PC-9 (cell line): ENCODE measurements around the gene CLCN2. TPM values are rescaled to one million over a fixed set of nuclear protein-coding genes. Genes with fewer than 3 reads are reported as not detected.

Experiments
- BruUV-seq: library from RNA; stranded (reverse); fragments of 400-500 nt; replicated peaks from 2 replicates; lab custom pipeline; 2021; lab: Mats Ljungman, UMichigan
- CTCF ChIA-PET: fragments of 300-600 bp; sonication (Branson Sonifier 250); formaldehyde crosslinking; loops from one replicate; lab custom pipeline; 2022; ENCODE audit warnings: antibody characterized with exemption; lab: Charles Lee
- POLR2A ChIA-PET: fragments of 300-600 bp; sonication (Branson Sonifier 250); formaldehyde crosslinking; loops from one replicate; lab custom pipeline; 2022; ENCODE audit warnings: antibody characterized with exemption; ENCODE audit not compliant: unreplicated experiment; lab: Charles Lee
- DNase-seq, 2 experiments: peaks; one replicate each; pipeline versions ENCODE4 v3.0.0 to v3.0.0-alpha.2; 2015 to 2022; ENCODE audit warnings: mixed read lengths in 1 of 2
- H2AFZ ChIP-seq: fragments of 200-600 bp; sonication (generic); 2 replicates; pipeline ENCODE4 v1.8.1; 2017; ENCODE audit warnings: antibody characterized with exemption
- H3F3A ChIP-seq: fragments of 200-600 bp; sonication (generic); 2 replicates; pipeline ENCODE4 v1.8.1; 2017; ENCODE audit warnings: antibody characterized with exemption, mild to moderate bottlenecking, low read depth; ENCODE audit not compliant: insufficient read depth
- H3K27ac ChIP-seq: fragments of 200-600 bp; sonication (generic); 2 replicates; pipeline ENCODE4 v1.6.1; 2016; ENCODE audit warnings: mixed run types
- H3K27me3 ChIP-seq: fragments of 200-600 bp; sonication (generic); 2 replicates; pipeline ENCODE4 v1.6.1; 2016; ENCODE audit warnings: low read depth, mixed run types; ENCODE audit not compliant: insufficient read depth
- H3K36me3 ChIP-seq: fragments of 200-600 bp; sonication (generic); 2 replicates; pipeline ENCODE4 v1.6.1; 2016; ENCODE audit warnings: low read depth, mixed run types
- H3K4me1 ChIP-seq: fragments of 200-600 bp; sonication (generic); replicated peaks from 2 replicates; pipeline ENCODE4 v1.6.1; 2016; ENCODE audit warnings: mixed run types; ENCODE audit not compliant: insufficient read depth
- H3K4me2 ChIP-seq: fragments of 200-600 bp; sonication (generic); 2 replicates; pipeline ENCODE4 v1.6.1; 2017; ENCODE audit warnings: mixed run types
- H3K4me3 ChIP-seq: fragments of 200-600 bp; sonication (generic); 2 replicates; pipeline ENCODE4 v1.6.1; 2016; ENCODE audit warnings: mixed run types
- H3K79me2 ChIP-seq: fragments of 200-600 bp; sonication (generic); 2 replicates; pipeline ENCODE4 v1.6.1; 2017; ENCODE audit warnings: low read depth, mixed run types
- H3K9me2 ChIP-seq: fragments of 200-600 bp; sonication (generic); 2 replicates; pipeline ENCODE4 v1.8.1; 2017; ENCODE audit warnings: mild to moderate bottlenecking; ENCODE audit not compliant: insufficient read depth
- H3K9me3 ChIP-seq: fragments of 200-600 bp; sonication (generic); 2 replicates; pipeline ENCODE4 v1.8.1; 2016; ENCODE audit warnings: low read depth; ENCODE audit not compliant: insufficient read depth
- H4K20me1 ChIP-seq: fragments of 200-600 bp; sonication (generic); 2 replicates; pipeline ENCODE4 v1.8.1; 2017; ENCODE audit not compliant: insufficient read depth
- CTCF ChIP-seq: fragments of 200-600 bp; sonication (generic); conservative IDR thresholded peaks from 2 replicates; pipeline ENCODE4 v1.6.1; 2017; ENCODE audit warnings: mixed run types, antibody characterized with exemption, mild to moderate bottlenecking, moderate library complexity
- EZH2 ChIP-seq: fragments of 200-600 bp; sonication (generic); IDR thresholded peaks from 2 replicates; pipeline ENCODE4 v1.8.0; 2017; ENCODE audit warnings: antibody characterized with exemption, low read depth
- intact Hi-C: fragments of 100-400 bp; cut with micrococcal nuclease; formaldehyde crosslinking; loops from one replicate; pipeline ENCODE4 v1.10.0; 2022; ENCODE audit not compliant: unreplicated experiment
- total RNA-seq: library from RNA; stranded (reverse); gene quantifications from 2 replicates; pipeline ENCODE4 v1.2.3, GENCODE V29; 2021

CLCN2 gene
- total RNA-seq, 1 experiment from 2014 or later, result 27.1 TPM

- POLR2A ChIA-PET, result no interaction called here
- BruUV-seq, result no TSS peak
- intact Hi-C loops, result no loop called here
Observed at GRCh38 chr3:184380627-184381260, 19.3 kb upstream of the CLCN2 start.

GRCh38 chr3:184380185-184380626 is 18.8 kb upstream of the CLCN2 start:
- H3K9me3 ChIP-seq, result no peaks in the 10 kb centered on the region
- ChIA-PET POLR2A (interaction anchor here (0.6 kb wide), 1 partner anchor 119 kb away, joined by 23 read pairs; the partner anchor contains the start of gene CAMK2N2), CTCF (no interaction called here)
- H3K4me2 ChIP-seq, result peak overlapping the region; percentile 55; the same call in 1 of the 2 replicates
- H3K9me2 ChIP-seq, result no peaks in the 10 kb centered on the region
- peaks cover 77% of the 10 kb centered on the region for H3K27me3 ChIP-seq
- H3K27ac ChIP-seq, result no peak overlapping the region
- no peaks in the 10 kb centered on the region for H3K79me2 ChIP-seq
- no peak overlapping the region for H2AFZ ChIP-seq
- BruUV-seq, result no TSS peak
- H3F3A ChIP-seq, result no peaks in the 10 kb centered on the region
- H3K4me3 ChIP-seq, result no peak overlapping the region
- intact Hi-C loops, result no loop called here
- TF ChIP-seq CTCF, result no peak
- no peak for TF ChIP-seq EZH2
- no peaks in the 10 kb centered on the region for H4K20me1 ChIP-seq
- no peaks in the 10 kb centered on the region for H3K36me3 ChIP-seq
- no peaks in the 10 kb centered on the region for H3K4me1 ChIP-seq
- DNase-seq, result peak in 1 of 2 experiments; percentile 46

More at GRCh38 chr3:184380627-184381260, 19.3 kb upstream of the CLCN2 start:
- no peaks in the 10 kb centered on the region for H3K79me2 ChIP-seq
- H3K27me3 ChIP-seq, result peaks cover 74% of the 10 kb centered on the region
- no peaks in the 10 kb centered on the region for H4K20me1 ChIP-seq
- no peak overlapping the region for H3K4me2 ChIP-seq
- no peak overlapping the region for H3K27ac ChIP-seq
- no peaks in the 10 kb centered on the region for H3K9me2 ChIP-seq
- H3F3A ChIP-seq, result no peaks in the 10 kb centered on the region
- TF ChIP-seq EZH2, result peak; percentile 91; the same call in 1 of the 2 replicates
- no peak for TF ChIP-seq CTCF
- no peak overlapping the region for H2AFZ ChIP-seq
- no peaks in the 10 kb centered on the region for H3K36me3 ChIP-seq
- no peaks in the 10 kb centered on the region for H3K4me1 ChIP-seq
- H3K4me3 ChIP-seq, result no peak overlapping the region
- CTCF ChIA-PET, result no interaction called here
- H3K9me3 ChIP-seq, result no peaks in the 10 kb centered on the region
- no peak for DNase-seq

DNA sequence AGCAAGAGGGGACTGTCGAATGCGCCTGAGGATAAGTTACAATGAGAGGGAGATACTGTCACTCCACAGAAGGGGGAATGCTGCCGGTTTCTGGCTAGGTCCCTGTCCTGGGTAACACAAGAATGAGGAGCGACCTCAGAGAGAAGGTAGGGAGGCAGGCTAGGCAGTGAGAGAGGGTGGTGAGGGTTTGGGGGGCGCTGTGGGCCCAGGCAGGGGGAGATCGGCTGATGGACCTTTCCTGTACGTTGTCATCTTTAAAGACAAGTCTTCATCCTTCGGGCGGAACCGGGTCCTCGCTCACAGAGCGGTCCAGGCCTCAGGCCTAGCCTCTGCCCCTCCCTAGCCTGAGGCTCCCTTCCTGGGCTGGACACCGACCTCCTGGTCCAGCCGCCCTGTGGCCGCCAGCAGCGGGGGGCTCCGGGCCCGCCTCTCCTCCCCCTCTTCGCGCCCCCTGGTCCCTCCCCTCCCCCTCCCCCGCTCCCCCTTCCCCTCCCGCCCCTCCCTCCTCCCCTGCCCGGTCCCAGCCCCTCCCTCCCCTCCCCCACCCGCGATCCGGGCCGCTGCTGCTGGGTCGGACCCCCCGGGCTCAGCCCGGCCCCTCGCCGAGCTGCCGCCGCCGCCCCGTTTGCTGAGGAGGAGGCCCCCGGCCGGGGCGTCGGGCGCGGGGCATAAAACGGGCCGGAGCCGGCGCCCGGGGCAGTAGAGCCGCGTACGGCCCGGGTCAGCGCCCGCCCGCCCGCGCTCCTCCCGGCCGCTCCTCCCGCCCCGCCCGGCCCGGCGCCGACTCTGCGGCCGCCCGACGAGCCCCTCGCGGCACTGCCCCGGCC is 18.2 kb upstream of the CLCN2 start, which contains the start of gene CHRD:
Gene CHRD (plus strand): TSS at position 697 of the 827 bp plus-strand sequence. CDS start 265 bp downstream, outside the sequence.
- no peaks in the 10 kb centered on the region for H3K79me2 ChIP-seq
- ChIA-PET POLR2A (interaction anchor here (0.6 kb wide), 2 partner anchors 118 to 345 kb away, joined by 7 to 23 read pairs; partner anchors contain the start of gene CAMK2N2), CTCF (no interaction called here)
- H3K4me2 ChIP-seq, result peak within 1 kb of the TSS; percentile 55; the same call in 1 of the 2 replicates
- DNase-seq, result no peak
- H3F3A ChIP-seq, result no peaks in the 10 kb centered on the region
- no peak within 1 kb of the TSS for H2AFZ ChIP-seq
- H3K9me2 ChIP-seq, result no peaks in the 10 kb centered on the region
- no peaks in the 10 kb centered on the region for H4K20me1 ChIP-seq
- no peaks in the 10 kb centered on the region for H3K4me1 ChIP-seq
- H3K27ac ChIP-seq, result no peak within 1 kb of the TSS
- BruUV-seq, result no TSS peak
- peaks cover 79% of the 10 kb centered on the region for H3K27me3 ChIP-seq
- no peak within 1 kb of the TSS for H3K4me3 ChIP-seq
- H3K36me3 ChIP-seq, result no peaks in the 10 kb centered on the region
- intact Hi-C loops, result no loop called here
- TF ChIP-seq EZH2 (peak; percentile 95), CTCF (no peak)
- H3K9me3 ChIP-seq, result no peaks in the 10 kb centered on the region
